ENCODE measurements around the gene ELAVL3.

ELAVL3 gene

DNA sequence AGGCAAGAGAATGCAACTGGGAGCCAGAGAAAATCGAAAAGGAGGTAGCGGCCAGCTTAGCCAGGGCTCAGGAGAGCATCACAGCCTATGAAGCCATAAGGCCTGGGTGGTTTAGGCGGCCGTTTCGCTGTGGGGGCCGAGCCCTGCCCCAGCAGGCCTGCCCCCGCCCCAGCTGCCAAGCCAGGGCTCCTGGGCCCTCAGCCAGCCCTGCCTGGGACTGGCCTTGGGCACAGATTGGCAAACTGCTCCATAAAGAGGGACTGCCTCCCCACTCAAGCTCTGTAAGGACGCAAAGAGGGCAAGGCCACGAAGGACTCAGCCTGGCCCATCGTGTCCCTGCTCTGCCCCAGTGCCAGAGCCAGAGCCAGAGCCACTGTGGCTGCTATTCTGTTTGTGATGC lies 14.6 kb upstream of the ELAVL3 start:
- Histone ChIP-seq H3K27me3 (no peaks in the 10 kb centered on the region), H3K4me2 (no peak overlapping the region), H3K9ac (no peak overlapping the region), H3K4me1 (no peaks in the 10 kb centered on the region), H4K20me1 (peaks cover 0 to 48% (median 0%) of the 10 kb centered on the region in 11 experiments; a peak in 6 of 22 replicates), H3K9me3 (replicated peaks in 1 of 11) (no peaks in the 10 kb centered on the region), H3K4me3 (no peak overlapping the region), H3K36me3 (peaks cover 27 to 74% (median 61%) of the 10 kb centered on the region in 11 experiments), H3K27ac (no peak overlapping the region)
- TF ChIP-seq Cebpa-rat (IDR thresholded peaks at IDR 0.05): no peak

DNA sequence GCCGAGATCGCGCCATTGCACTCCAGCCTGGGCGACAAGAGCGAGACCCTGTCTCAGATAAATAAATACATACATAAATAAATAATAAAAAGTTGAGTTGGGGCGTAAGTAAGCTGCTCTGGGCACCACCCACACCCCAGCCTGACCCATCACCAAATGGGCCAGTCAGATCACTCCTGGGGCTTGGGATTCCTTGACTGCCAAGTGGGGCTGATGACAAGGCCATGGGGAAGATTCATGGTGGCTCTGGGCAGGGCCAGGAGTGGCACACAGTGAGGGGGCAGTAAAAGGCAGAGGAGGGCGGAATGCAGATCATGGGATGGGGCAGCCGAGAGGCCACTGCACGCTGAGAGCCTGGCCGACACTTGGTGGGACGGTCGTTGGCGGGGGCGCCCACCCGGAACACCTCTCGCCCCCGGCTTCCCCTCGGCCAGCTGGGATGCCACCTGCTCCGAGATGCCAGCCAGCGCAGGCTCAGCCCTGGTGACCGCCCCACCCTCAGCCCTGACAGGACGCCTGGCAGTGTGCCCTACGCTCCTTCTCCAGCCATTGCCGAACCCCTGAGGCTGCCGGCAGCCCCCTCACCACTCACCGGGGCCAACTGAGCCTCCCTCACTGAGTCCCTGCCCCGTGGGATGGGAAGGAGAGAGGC lies 13.9 kb upstream of the ELAVL3 start:
- H3K9ac ChIP-seq: no peak overlapping the region
- no peaks in the 10 kb centered on the region for H3K4me1 ChIP-seq
- peaks cover 31 to 81% (median 65%) of the 10 kb centered on the region in 11 experiments for H3K36me3 ChIP-seq
- H4K20me1 ChIP-seq: peaks cover 0 to 45% (median 0%) of the 10 kb centered on the region in 11 experiments; a peak in 6 of 22 replicates
- H3K4me2 ChIP-seq: no peak overlapping the region
- H3K9me3 ChIP-seq (replicated peaks in 1 of 11): no peaks in the 10 kb centered on the region
- no peak overlapping the region for H3K4me3 ChIP-seq
- no peak for TF ChIP-seq Cebpa-rat (IDR thresholded peaks at IDR 0.05)
- H3K27me3 ChIP-seq: no peaks in the 10 kb centered on the region
- H3K27ac ChIP-seq: no peak overlapping the region

GRCh38 chr19:11489378-11489777 lies 8.5 kb upstream of the ELAVL3 start:
- H3K4me3 ChIP-seq: no peak overlapping the region
- no peak overlapping the region for H3K27ac ChIP-seq
- H3K27me3 ChIP-seq: no peaks in the 10 kb centered on the region
- H3K36me3 ChIP-seq: peaks cover 20 to 56% (median 41%) of the 10 kb centered on the region in 11 experiments; a peak in 20 of 22 replicates
- H3K4me1 ChIP-seq: peaks cover 0 to 14% (median 5%) of the 10 kb centered on the region in 10 experiments; a peak in 11 of 20 replicates
- H3K9me3 ChIP-seq (replicated peaks in 1 of 11): no peaks in the 10 kb centered on the region
- no peak for TF ChIP-seq Cebpa-rat (IDR thresholded peaks at IDR 0.05)
- H3K9ac ChIP-seq: no peak overlapping the region
- no peak overlapping the region for H3K4me2 ChIP-seq
- peaks cover 0 to 9% (median 0%) of the 10 kb centered on the region in 11 experiments; a peak in 4 of 22 replicates for H4K20me1 ChIP-seq

DNA sequence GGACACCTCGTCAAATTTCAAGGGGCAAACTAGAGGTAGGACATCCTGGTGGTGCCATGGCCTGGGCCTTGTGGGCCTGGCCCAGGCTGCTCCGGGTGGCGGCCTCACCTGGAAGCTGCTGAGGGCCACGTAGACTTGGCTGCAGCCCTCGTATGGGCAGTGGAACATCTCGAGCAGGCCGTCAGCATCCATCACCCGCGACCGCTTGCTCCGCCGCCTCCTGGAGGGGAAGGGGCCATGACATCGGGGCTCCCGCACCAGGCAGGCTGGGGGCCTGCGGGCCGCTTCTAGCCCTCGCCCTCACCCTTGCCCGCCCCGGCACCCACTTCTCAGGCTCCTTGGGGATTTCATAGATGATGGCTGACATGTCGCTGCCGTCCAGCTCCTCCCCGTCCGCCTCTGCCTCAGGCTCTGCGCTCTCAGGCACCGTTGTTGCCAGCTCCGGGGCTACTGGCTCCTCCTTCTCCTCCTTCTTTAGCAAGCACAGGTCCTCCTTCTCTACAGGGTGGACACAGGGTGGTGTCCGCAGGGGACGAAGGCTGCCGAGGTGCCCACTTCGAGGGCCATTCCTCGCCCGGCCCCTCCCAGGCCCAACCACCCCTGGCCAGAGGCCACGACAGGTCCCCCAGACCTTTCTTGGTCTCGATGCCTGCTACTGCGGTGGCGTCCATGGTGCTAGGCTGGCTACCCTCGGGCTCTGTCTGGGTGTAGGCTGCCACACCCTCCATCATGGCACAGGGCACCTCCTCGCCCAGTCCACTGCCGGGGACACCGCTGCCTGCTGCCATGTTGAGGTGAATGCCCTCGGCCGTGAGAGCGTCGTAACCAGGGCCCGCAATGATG lies 6.0 kb upstream of the ELAVL3 start:
- TF ChIP-seq Cebpa-rat (IDR thresholded peaks at IDR 0.05): no peak

DNA sequence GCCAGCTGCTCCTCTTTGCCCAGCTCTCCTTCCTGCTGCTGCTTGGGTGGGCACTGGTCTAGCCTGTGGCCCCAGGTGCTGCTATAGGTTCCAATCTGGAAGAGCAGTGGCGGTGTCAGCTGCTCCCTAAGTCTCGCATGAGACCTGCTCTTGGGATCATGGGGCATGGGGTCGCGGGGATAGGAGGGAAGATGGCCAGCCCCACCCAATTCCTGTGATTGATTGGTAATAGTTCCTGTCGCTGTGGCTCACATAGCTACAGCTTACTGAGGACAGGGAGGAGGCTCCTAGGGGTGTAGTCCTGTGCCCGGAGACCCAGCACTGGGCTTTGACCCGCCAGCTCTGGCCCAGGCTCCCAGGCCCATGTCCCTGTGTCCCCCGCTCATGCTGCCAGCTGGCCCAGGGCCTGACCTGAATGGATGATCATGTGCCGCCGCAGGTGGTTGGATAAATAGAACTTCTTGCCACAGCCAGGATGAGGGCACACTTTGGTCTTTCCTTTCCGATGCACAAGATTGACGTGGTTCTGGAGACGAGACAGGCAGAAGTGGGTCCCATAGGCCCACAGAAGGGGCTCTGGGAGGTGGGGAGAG lies 4.5 kb upstream of the ELAVL3 start:
- peak overlapping the region in 4 of 11 experiments; percentile 5 to 45 (median 22); a peak in 4 of 22 replicates for H3K4me2 ChIP-seq
- H3K27me3 ChIP-seq: peaks cover 9 to 22% (median 17%) of the 10 kb centered on the region in 11 experiments; a peak in 19 of 22 replicates
- H3K4me1 ChIP-seq: peaks cover 10 to 37% (median 31%) of the 10 kb centered on the region in 10 experiments; a peak in 19 of 20 replicates
- H3K4me3 ChIP-seq: no peak overlapping the region
- H3K36me3 ChIP-seq: peaks cover 6 to 28% (median 13%) of the 10 kb centered on the region in 11 experiments; a peak in 12 of 22 replicates
- H4K20me1 ChIP-seq: peaks cover 0 to 9% (median 0%) of the 10 kb centered on the region in 11 experiments; a peak in 4 of 22 replicates
- H3K27ac ChIP-seq: no peak overlapping the region
- H3K9ac ChIP-seq: no peak overlapping the region
- H3K9me3 ChIP-seq (replicated peaks in 1 of 11): no peaks in the 10 kb centered on the region
- no peak for TF ChIP-seq Cebpa-rat (IDR thresholded peaks at IDR 0.05)

More for the DNA sequence above, 6.0 kb upstream of the ELAVL3 start:
- peaks cover 13 to 38% (median 22%) of the 10 kb centered on the region in 11 experiments; a peak in 16 of 22 replicates for H3K36me3 ChIP-seq
- no peak overlapping the region for H3K4me3 ChIP-seq
- no peak overlapping the region for H3K9ac ChIP-seq
- H4K20me1 ChIP-seq: peaks cover 0 to 9% (median 0%) of the 10 kb centered on the region in 11 experiments; a peak in 4 of 22 replicates
- H3K4me1 ChIP-seq: peaks cover 7 to 33% (median 25%) of the 10 kb centered on the region in 10 experiments; a peak in 19 of 20 replicates
- no peaks in the 10 kb centered on the region for H3K9me3 ChIP-seq (replicated peaks in 1 of 11)
- no peak overlapping the region for H3K4me2 ChIP-seq
- H3K27me3 ChIP-seq: peaks cover 4 to 6% (median 5%) of the 10 kb centered on the region in 11 experiments; a peak in 15 of 22 replicates
- no peak overlapping the region for H3K27ac ChIP-seq

- peak overlapping the region; percentile 80 to 94 (median 88); a peak in 21 of 22 replicates for H3K4me2 ChIP-seq
- peaks cover 0 to 13% (median 5%) of the 10 kb centered on the region in 11 experiments; a peak in 6 of 22 replicates for H3K36me3 ChIP-seq
- no peaks in the 10 kb centered on the region for H3K9me3 ChIP-seq (replicated peaks in 1 of 11)
- peak overlapping the region in 2 of 11 experiments; percentile 10 to 71; a peak in 1 of 22 replicates for H3K9ac ChIP-seq
- H3K4me1 ChIP-seq: peaks cover 19 to 38% (median 34%) of the 10 kb centered on the region in 10 experiments
- no peak overlapping the region for H3K4me3 ChIP-seq
- TF ChIP-seq Cebpa-rat (IDR thresholded peaks at IDR 0.05): no peak
- no peak overlapping the region for H3K27ac ChIP-seq
- H4K20me1 ChIP-seq: peaks cover 0 to 11% (median 0%) of the 10 kb centered on the region in 11 experiments; a peak in 6 of 22 replicates
- H3K27me3 ChIP-seq: peaks cover 9 to 34% (median 23%) of the 10 kb centered on the region in 11 experiments; a peak in 19 of 22 replicates
Measured at GRCh38 chr19:11483366-11484111, 2.7 kb upstream of the ELAVL3 start.

GRCh38 chr19:11482384-11483050 lies 1.7 kb upstream of the ELAVL3 start:
- Histone ChIP-seq H3K4me3 (peak overlapping the region; percentile 50 to 67 (median 56)), H3K9ac (peak overlapping the region; percentile 59 to 76 (median 71); a peak in 21 of 22 replicates), H3K4me1 (peaks cover 23 to 44% (median 34%) of the 10 kb centered on the region in 10 experiments)

More at GRCh38 chr19:11482384-11483050, 1.7 kb upstream of the ELAVL3 start:
- peaks cover 0 to 11% (median 0%) of the 10 kb centered on the region in 11 experiments; a peak in 6 of 22 replicates for H4K20me1 ChIP-seq
- TF ChIP-seq Cebpa-rat (IDR thresholded peaks at IDR 0.05): no peak
- H3K4me2 ChIP-seq: peak overlapping the region; percentile 80 to 94 (median 88)
- H3K27me3 ChIP-seq: peaks cover 9 to 34% (median 23%) of the 10 kb centered on the region in 11 experiments; a peak in 19 of 22 replicates
- peaks cover 0 to 11% (median 4%) of the 10 kb centered on the region in 11 experiments; a peak in 6 of 22 replicates for H3K36me3 ChIP-seq
- no peaks in the 10 kb centered on the region for H3K9me3 ChIP-seq (replicated peaks in 1 of 11)
- peak overlapping the region; percentile 34 to 79 (median 72); a peak in 21 of 22 replicates for H3K27ac ChIP-seq

All from BLaER1 treated with 17β-estradiol and CSF1 and Interleukin-3, amounts not matched to agents 10 nM and 100 nM (cell line).